Cardiac muscle cell (in vitro differentiated cells and primary cell): ENCODE results near the gene ABCC10. TPM values are rescaled to one million over a fixed set of nuclear protein-coding genes. Genes with fewer than 3 reads are reported as not detected.
"Not testable (repeated sequence)": the region's sequence is repeated elsewhere in the genome, so short reads cannot be mapped to it uniquely, and the experiment has no call there.

Experiments used
- DNase-seq, 2 donors: peaks; one replicate each; pipeline versions ENCODE4 v3.0.0 to v3.0.0-alpha.2; 2010 to 2017; ENCODE audit warnings: low read depth in 1 of 2, low spot score in 1 of 2
- H3K27ac ChIP-seq: fragments of 200-600 bp; sonication (generic); 2 replicates; pipeline ENCODE4 v1.5.1; 2016
- H3K27me3 ChIP-seq: fragments of 200-600 bp; sonication (generic); 2 replicates; pipeline ENCODE4 v1.6.0; 2016; ENCODE audit warnings: control low read depth
- H3K36me3 ChIP-seq: fragments of 200-600 bp; sonication (generic); 2 replicates; pipeline ENCODE4 v1.5.1; 2016; ENCODE audit warnings: control low read depth
- H3K4me1 ChIP-seq: fragments of 200-600 bp; sonication (generic); 2 replicates; pipeline ENCODE4 v1.8.1; 2017; ENCODE audit warnings: low read depth, mild to moderate bottlenecking, mixed run types
- H3K4me3 ChIP-seq: fragments of 200-600 bp; sonication (generic); 2 replicates; pipeline ENCODE4 v1.5.1; 2016; ENCODE audit warnings: mild to moderate bottlenecking
- H3K9me3 ChIP-seq: fragments of 200-600 bp; sonication (generic); 2 replicates; pipeline ENCODE4 v1.5.1; 2017; ENCODE audit warnings: low read depth, mild to moderate bottlenecking, control low read depth
- polyA plus RNA-seq: library from polyadenylated mRNA; unstranded; fragments of >200 nt; fragmentation: Nextera tagmentation; extraction: Ambion mirVana; gene quantifications from 2 replicates; pipeline ENCODE4 v1.2.1, GENCODE V29; 2016
- total RNA-seq: library from RNA; depleted of rRNA; stranded (reverse); fragments of >200 nt; gene quantifications from 2 replicates; pipeline ENCODE4 v1.2.3, GENCODE V29; 2016
- TF ChIP-seq, protein P1 (sequence below): IDR thresholded peaks from 2 replicates; pipeline ENCODE4 v1.5.1; 2012; ENCODE audit warnings: low read depth, mild to moderate bottlenecking, low read length

ABCC10 gene
- 19.8 and 25.6 TPM in 2 replicates for total RNA-seq
- 20.6 and 29.4 TPM in 2 replicates for polyA plus RNA-seq

- TF ChIP-seq, protein P1, sequence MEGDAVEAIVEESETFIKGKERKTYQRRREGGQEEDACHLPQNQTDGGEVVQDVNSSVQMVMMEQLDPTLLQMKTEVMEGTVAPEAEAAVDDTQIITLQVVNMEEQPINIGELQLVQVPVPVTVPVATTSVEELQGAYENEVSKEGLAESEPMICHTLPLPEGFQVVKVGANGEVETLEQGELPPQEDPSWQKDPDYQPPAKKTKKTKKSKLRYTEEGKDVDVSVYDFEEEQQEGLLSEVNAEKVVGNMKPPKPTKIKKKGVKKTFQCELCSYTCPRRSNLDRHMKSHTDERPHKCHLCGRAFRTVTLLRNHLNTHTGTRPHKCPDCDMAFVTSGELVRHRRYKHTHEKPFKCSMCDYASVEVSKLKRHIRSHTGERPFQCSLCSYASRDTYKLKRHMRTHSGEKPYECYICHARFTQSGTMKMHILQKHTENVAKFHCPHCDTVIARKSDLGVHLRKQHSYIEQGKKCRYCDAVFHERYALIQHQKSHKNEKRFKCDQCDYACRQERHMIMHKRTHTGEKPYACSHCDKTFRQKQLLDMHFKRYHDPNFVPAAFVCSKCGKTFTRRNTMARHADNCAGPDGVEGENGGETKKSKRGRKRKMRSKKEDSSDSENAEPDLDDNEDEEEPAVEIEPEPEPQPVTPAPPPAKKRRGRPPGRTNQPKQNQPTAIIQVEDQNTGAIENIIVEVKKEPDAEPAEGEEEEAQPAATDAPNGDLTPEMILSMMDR: peak; percentile 51
- Histone ChIP-seq H3K27ac (peak within 1 kb of the TSS; percentile 87), H3K4me1 (peaks cover 9% of the 10 kb centered on the region), H3K4me3 (peak within 1 kb of the TSS; percentile 45), H3K36me3 (no peaks in the 10 kb centered on the region), H3K9me3 (no peaks in the 10 kb centered on the region), H3K27me3 (no peaks in the 10 kb centered on the region)
- DNase-seq: peak; percentile 96 to 98
Measured at GRCh38 chr6:43427406-43428111, at the start of gene ABCC10. ABCC10 (plus strand) TSS chr6:43427541; CDS start chr6:43427979, 438 bp downstream.

DNA sequence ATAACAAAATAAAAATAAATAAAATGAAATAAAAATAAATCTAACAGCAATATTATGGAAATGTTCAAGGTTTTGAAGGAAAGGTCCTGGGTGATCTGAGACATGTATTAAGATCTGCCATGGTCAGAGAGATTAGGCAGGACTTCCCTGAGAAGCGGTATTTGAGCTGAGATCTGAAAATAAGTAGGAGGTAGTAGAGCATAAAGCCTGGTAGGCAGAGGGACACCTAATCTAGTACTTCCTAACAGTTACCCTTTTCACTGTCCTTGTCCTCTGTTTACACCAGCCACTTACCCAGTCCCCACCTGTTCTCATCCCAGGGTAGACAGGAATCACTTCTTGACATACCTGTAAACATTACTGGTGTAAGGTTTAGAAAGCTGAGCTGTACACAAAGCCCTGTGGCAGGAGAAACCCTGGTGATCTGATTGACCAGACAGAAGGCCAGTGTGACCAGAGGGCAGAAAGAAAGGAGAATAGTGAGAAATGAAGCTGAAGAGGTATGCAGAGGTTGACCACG lies 49.6 kb upstream of the ABCC10 start:
- Histone ChIP-seq H3K27me3 (peaks cover 11% of the 10 kb centered on the region), H3K4me1 (no peaks in the 10 kb centered on the region), H3K4me3 (no peak overlapping the region), H3K36me3 (no peaks in the 10 kb centered on the region), H3K27ac (no peak overlapping the region), H3K9me3 (no peaks in the 10 kb centered on the region)
- no peak for DNase-seq
- TF ChIP-seq, protein P1: no peak

DNA sequence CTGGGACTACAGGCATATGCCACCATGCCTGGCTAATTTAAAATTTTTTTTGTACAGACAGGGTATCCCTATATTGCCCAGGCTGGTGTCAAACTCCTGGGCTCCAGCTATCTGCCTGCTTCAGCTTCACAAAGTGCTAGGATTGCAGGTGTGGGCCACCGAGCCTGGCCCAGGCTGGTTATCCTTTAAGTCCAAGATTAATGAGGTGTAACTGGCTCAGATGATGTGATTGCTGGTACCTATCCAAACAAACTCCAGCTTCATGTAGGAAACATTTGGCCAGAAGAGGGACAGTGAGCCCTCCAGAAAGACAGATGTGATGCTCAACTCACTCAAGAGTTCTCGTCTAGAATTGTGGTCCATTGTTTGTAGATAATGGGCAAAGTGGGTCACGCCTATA lies 48.7 kb upstream of the ABCC10 start:
- H3K27me3 ChIP-seq: peaks cover 11% of the 10 kb centered on the region
- TF ChIP-seq, protein P1: no peak

DNA sequence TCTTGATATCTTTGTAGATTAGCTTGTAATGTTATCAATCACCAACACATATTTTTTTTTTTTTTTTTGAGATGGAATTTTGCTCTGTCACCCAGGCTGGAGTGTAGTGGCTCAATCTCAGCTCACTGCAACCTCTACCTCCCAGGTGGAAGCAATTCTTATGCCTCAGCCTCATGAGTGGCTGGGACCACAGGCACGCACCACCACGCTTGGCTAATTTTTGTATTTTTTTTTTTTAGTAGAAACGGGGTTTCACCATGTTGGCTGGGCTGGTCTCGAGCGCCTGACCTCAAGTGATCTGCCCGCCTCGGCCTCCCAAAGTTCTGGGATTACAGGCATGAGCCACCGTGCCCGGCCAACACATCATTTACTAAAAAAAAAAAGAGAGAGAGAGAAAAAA lies 46.5 kb upstream of the ABCC10 start:
- not testable (repeated sequence) for H3K9me3 ChIP-seq, H3K27ac ChIP-seq, H3K36me3 ChIP-seq, H3K4me1 ChIP-seq, H3K4me3 ChIP-seq, DNase-seq
- H3K27me3 ChIP-seq: peaks cover 11% of the 10 kb centered on the region

More for the DNA sequence above, 48.7 kb upstream of the ABCC10 start:
- DNase-seq: no peak
- Histone ChIP-seq H3K4me1 (no peaks in the 10 kb centered on the region), H3K27ac (no peak overlapping the region), H3K36me3 (no peaks in the 10 kb centered on the region), H3K4me3 (no peak overlapping the region), H3K9me3 (no peaks in the 10 kb centered on the region)

GRCh38 chr6:43383021-43383667 lies 44.2 kb upstream of the ABCC10 start:
- DNase-seq: peak in 1 of 2 donors; percentile 68
- Histone ChIP-seq H3K4me1 (no peaks in the 10 kb centered on the region), H3K27ac (no peak overlapping the region), H3K4me3 (no peak overlapping the region), H3K36me3 (no peaks in the 10 kb centered on the region), H3K9me3 (no peaks in the 10 kb centered on the region), H3K27me3 (peaks cover 11% of the 10 kb centered on the region)
- TF ChIP-seq, protein P1: no peak

DNA sequence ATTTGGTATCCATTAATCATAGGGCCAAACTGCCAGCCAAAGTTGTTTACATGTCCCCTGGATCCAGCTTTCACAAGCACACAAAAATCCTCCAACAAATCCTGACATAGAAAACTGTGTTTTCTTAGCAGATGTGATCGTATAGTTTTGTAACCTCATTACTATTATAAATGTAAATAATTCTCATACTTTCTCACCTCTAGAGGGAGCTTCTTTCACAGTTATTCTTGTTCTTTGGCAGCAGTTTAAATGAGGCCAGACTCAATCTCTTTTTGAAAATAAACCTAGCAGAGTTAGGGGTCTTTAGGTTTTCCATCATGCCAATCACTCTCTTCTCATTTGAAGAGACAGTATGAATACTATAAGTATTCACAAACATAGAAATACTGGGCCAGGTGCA lies 40.8 kb upstream of the ABCC10 start:
- no peak overlapping the region for H3K27ac ChIP-seq
- no peak overlapping the region for H3K4me3 ChIP-seq
- H3K36me3 ChIP-seq: no peaks in the 10 kb centered on the region
- H3K27me3 ChIP-seq: no peaks in the 10 kb centered on the region
- no peaks in the 10 kb centered on the region for H3K9me3 ChIP-seq
- no peak for DNase-seq
- peaks cover 16% of the 10 kb centered on the region for H3K4me1 ChIP-seq
- TF ChIP-seq, protein P1: no peak
